GM12873 (cell line): Measurements from ENCODE around the gene LIN28A.

Experiments used
- CTCF ChIP-seq: IDR thresholded peaks from 2 replicates; pipeline ENCODE4 v1.5.1; 2012; ENCODE audit warnings: low read depth, mild to moderate bottlenecking, moderate library complexity, low read length, control low read depth; ENCODE audit not compliant: insufficient read depth; ENCODE audit errors: missing control alignments

Gene LIN28A

DNA sequence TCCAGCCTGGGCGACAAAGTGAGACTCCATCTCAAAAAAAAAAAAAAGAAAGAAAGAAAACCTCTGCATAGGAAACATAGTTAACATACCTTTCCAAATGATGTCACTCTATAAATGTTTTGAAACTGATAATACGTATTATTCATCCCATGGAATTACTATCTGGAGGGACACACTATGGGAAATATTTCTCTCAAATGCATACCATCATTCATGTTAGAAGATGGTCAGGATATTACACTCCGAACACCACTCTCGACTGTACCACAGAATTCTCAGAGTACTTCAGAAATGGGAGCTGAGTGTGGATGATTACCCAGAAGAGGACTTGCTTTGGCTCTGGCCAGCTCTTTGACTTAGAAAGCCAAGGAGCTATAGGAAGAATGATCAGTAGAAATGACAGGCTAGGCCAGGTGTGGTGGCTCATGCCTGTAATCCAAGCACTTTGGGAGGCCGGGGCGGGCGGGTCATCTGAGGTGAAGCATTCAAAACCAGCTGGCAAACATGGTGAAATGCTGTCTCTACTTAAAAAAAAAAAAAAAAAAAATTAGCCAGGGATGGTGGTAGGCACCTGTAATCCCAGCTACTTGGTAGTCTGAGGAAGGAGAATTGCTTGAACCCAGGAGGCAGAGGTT, 5.2 kb upstream of the LIN28A start:
- TF ChIP-seq CTCF = no peak

DNA sequence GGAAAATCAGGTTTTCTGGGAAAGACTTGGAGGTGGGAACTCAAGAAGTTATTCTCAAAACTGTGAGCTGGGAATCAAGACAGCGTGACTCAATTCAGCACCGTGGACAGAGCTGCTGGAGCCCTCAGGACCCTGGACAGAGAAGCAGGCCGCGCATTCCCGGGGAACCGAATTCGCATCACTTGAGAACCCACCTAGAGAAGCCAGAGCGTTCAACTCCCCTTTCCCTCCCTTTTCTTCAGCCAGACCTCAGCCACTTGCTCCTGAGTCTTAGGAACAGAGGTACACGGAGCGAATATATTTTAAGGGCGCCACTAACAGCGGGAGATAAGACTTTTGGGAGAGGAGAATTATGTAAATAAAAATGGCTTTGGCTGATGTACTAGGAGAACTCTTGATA, 2.0 kb upstream of the LIN28A start:
- no peak for TF ChIP-seq CTCF

DNA sequence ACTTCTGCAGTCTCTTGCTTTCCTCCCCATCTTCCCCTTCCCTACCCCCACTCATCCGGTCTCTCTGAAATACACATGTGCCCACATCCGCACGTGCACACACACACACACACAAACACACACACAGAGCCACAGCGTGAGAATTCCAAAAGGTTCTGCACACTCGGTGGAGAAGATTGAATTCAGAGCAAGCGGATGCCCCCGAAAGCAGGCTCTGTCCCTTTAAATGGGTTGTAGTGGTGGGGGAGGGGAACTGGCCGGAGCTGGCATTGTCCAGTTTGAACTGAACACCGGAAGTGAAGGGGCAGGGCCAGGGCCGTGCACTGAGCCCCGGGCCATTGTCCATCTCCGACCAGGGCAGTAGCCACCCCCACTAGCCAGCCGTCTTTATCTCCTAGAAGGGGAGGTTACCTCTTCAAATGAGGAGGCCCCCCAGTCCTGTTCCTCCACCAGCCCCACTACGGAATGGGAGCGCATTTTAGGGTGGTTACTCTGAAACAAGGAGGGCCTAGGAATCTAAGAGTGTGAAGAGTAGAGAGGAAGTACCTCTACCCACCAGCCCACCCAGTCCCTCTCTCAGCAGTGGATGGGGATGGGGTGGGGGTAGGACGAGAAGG, 1.3 kb upstream of the LIN28A start:
- no peak for TF ChIP-seq CTCF

DNA sequence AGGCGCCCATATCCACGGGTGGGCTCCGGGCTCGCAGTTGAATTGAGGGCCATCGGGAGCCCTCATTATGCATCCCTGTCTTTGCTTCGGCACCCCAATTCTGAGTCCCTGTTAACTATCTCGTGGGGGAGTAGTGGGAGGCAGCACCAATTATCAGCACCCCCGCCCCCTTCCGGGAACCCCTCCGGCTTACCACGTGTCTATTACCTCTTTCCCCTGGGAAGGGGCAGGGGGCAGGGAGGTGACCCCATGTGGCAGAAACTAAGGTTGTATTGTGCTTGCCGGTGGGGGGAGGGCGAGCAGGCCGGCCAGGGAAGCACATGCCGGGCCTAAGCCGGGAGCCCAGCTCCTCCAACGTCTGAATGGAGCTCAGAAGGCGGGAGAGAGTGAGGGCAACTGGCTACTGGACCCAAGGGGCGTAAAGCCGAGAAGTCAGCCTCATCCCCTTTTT, 1.0 kb downstream of the LIN28A start:
- TF ChIP-seq CTCF = no peak

DNA sequence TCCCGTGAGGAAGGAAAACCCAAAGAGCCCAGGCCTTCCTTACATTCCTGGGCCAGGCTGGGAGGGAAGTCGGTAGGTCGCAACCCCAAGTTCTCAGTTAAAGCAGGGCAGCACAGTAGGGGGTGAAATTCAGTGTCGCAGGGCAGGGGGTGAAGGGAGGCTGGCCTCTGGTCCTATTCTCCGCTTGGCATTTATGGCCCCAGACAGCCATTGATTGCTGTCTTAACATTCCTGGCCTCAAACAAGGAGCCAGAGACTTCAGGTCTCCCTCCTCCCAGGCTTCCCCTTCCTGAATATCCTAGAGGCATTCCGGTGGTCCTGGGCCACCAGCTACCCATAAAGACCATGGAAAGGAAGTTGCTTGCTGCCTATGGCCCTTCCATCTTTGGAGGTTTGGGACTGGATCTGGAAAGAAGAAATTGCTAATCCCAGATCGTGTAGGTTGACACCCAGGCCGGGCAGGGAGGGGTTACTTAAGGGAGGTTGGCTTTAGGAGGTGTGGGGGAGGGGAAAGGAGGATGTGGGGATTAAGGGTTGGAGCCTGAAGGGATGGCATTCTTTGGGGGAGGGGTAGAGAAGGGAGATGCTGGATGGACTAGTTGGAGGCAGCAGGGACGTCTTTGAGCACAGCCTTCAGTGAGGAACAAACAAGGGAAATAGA, 1.7 kb downstream of the LIN28A start:
- TF ChIP-seq CTCF = no peak

DNA sequence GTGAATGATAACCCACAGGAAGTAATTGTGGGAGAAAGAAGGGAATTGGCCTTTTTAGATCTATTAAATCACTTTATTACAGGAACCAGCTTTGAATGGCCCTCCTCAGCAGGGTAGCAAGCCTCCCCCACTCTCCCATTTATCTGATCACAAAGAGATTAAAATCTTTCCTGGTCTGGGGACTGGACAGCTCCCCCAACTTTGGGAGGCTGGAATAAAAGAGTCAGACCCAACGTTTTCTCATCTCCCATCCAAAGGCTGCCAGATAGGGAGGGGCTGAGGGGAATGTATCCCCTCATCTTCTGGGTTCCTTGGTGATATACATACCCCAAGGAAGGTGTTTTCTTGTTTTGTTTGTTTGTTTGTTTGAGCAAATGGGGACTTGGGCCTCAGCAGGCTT, 2.4 kb downstream of the LIN28A start:
- no peak for TF ChIP-seq CTCF

GRCh38 chr1:26417111-26417759, 6.6 kb downstream of the LIN28A start:
- peak; percentile 99 for TF ChIP-seq CTCF
